HEK293 (cell line): ENCODE data around the gene LKAAEAR1.

Source experiments
- BCL11B ChIP-seq: fragments of 450-650 bp; formaldehyde crosslinking; IDR thresholded peaks from 2 replicates; pipeline ENCODE4 v1.5.1; 2016; ENCODE audit warnings: low read depth, missing biosample characterization, missing genetic modification characterization
- GLIS1 ChIP-seq: fragments of 450-650 bp; formaldehyde crosslinking; IDR thresholded peaks from 2 replicates; pipeline ENCODE4 v1.5.1; 2016; ENCODE audit warnings: missing biosample characterization, missing genetic modification characterization
- KLF8 ChIP-seq: fragments of 450-650 bp; formaldehyde crosslinking; IDR thresholded peaks from 2 replicates; pipeline ENCODE4 v1.5.1; 2016; ENCODE audit warnings: missing biosample characterization, missing genetic modification characterization
- PATZ1 ChIP-seq: fragments of 450-650 bp; formaldehyde crosslinking; IDR thresholded peaks from 2 replicates; pipeline ENCODE4 v1.5.1; 2016; ENCODE audit warnings: missing biosample characterization, missing genetic modification characterization
- PRDM10 ChIP-seq: fragments of 450-650 bp; formaldehyde crosslinking; IDR thresholded peaks from 2 replicates; pipeline ENCODE4 v1.5.1; 2016; ENCODE audit warnings: missing biosample characterization, missing genetic modification characterization
- SCRT1 ChIP-seq: fragments of 450-650 bp; formaldehyde crosslinking; IDR thresholded peaks from 2 replicates; pipeline ENCODE4 v1.5.1; 2016; ENCODE audit warnings: missing biosample characterization, missing genetic modification characterization, borderline replicate concordance
- YY2 ChIP-seq: fragments of 450-650 bp; formaldehyde crosslinking; IDR thresholded peaks from 2 replicates; pipeline ENCODE4 v1.5.1; 2016; ENCODE audit warnings: missing biosample characterization, missing genetic modification characterization
- ZEB2 ChIP-seq: fragments of 450-650 bp; formaldehyde crosslinking; IDR thresholded peaks from 2 replicates; pipeline ENCODE4 v1.5.1; 2016; ENCODE audit warnings: missing biosample characterization, missing genetic modification characterization
- ZNF146 ChIP-seq: fragments of 450-650 bp; formaldehyde crosslinking; IDR thresholded peaks from 2 replicates; pipeline ENCODE4 v1.5.1; 2016; ENCODE audit warnings: missing biosample characterization, missing genetic modification characterization
- ZNF18 ChIP-seq: fragments of 450-650 bp; formaldehyde crosslinking; IDR thresholded peaks from 2 replicates; pipeline ENCODE4 v1.5.1; 2016; ENCODE audit warnings: missing biosample characterization, missing genetic modification characterization
- ZNF37A ChIP-seq: fragments of 450-650 bp; IDR thresholded peaks from 2 replicates; pipeline ENCODE4 v1.5.1; 2018; ENCODE audit warnings: missing biosample characterization, missing genetic modification characterization
- ZNF426 ChIP-seq: fragments of 450-650 bp; formaldehyde crosslinking; IDR thresholded peaks from 2 replicates; pipeline ENCODE4 v1.5.1; 2017; ENCODE audit warnings: missing biosample characterization, missing genetic modification characterization, mild to moderate bottlenecking, inconsistent platforms, moderate library complexity
- ZNF510 ChIP-seq: fragments of 450-650 bp; formaldehyde crosslinking; IDR thresholded peaks from 2 replicates; pipeline ENCODE4 v1.5.1; 2018; ENCODE audit warnings: mild to moderate bottlenecking, missing genetic modification characterization, missing biosample characterization; ENCODE audit not compliant: insufficient replicate concordance
- ZNF548 ChIP-seq: fragments of 450-650 bp; formaldehyde crosslinking; IDR thresholded peaks from 2 replicates; pipeline ENCODE4 v1.5.1; 2016; ENCODE audit warnings: missing biosample characterization, missing genetic modification characterization
- ZNF785 ChIP-seq: fragments of 450-650 bp; formaldehyde crosslinking; IDR thresholded peaks from 2 replicates; pipeline ENCODE4 v1.5.1; 2016; ENCODE audit warnings: missing biosample characterization, missing genetic modification characterization
- ZNF837 ChIP-seq: fragments of 450-650 bp; formaldehyde crosslinking; IDR thresholded peaks from 2 replicates; pipeline ENCODE4 v1.5.1; 2016; ENCODE audit warnings: missing biosample characterization, missing genetic modification characterization
- TF ChIP-seq, protein P1 (sequence below): fragments of 450-650 bp; formaldehyde crosslinking; IDR thresholded peaks from 2 replicates; pipeline ENCODE4 v1.5.1; 2017; ENCODE audit warnings: missing biosample characterization, missing genetic modification characterization
- TF ChIP-seq, protein P2 (sequence below): fragments of 450-650 bp; IDR thresholded peaks from 2 replicates; pipeline ENCODE4 v1.5.1; 2018; ENCODE audit warnings: missing biosample characterization, mild to moderate bottlenecking, missing genetic modification characterization

LKAAEAR1 gene

DNA sequence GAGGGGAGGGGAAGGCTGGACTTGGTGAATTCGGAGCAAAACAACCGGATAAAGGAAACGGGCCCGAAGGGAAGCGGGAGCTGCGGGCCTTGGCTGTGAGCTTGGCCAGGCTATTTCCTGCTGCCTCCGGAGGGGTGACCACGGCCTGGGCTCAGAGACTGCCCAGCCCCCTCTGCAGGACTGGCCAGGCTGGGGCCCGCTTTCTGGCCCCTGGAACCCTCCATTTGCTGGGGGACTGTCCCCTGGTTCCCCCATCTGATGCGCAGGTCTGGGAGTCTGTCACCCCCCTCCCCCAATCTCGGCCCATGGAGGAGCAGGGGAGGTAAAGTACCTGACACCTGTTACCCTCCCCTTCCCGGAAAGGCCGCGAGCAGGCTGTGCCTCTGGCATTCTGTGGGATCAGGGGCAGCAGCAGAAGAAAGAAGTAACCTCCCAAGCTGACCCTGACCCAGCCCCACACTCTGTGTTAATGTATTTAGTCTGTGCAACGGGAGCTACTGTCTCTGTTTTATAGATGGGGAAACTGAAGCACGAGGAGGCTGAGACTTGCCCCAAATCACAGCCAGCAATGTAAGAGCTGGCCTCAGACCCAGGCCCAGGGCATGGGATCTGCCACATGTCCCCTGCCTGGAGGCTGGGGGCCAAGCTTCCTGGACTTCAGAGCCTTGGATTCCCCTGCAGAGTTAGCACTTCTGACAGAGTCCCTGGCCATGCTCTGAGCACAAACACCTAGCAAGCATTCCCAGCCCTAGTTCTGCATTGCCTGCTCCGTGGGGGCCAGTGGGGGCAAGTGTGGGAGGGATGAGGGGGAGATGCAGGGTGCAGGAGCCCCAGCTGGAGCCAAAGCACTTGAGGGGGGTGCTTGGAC lies 44.7 kb downstream of the LKAAEAR1 start (continued):
- TF ChIP-seq, protein P1, sequence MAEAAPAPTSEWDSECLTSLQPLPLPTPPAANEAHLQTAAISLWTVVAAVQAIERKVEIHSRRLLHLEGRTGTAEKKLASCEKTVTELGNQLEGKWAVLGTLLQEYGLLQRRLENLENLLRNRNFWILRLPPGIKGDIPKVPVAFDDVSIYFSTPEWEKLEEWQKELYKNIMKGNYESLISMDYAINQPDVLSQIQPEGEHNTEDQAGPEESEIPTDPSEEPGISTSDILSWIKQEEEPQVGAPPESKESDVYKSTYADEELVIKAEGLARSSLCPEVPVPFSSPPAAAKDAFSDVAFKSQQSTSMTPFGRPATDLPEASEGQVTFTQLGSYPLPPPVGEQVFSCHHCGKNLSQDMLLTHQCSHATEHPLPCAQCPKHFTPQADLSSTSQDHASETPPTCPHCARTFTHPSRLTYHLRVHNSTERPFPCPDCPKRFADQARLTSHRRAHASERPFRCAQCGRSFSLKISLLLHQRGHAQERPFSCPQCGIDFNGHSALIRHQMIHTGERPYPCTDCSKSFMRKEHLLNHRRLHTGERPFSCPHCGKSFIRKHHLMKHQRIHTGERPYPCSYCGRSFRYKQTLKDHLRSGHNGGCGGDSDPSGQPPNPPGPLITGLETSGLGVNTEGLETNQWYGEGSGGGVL (tag by site-specific recombination): no peak
- peak; percentile 85 for TF ChIP-seq GLIS1
- no peak for TF ChIP-seq ZNF18 (tag by site-specific recombination)
- TF ChIP-seq ZNF510 (tag by site-specific recombination): no peak
- TF ChIP-seq ZNF837 (tag by site-specific recombination): no peak
- TF ChIP-seq ZNF37A (tag by site-specific recombination): no peak
- TF ChIP-seq ZNF785: no peak
- no peak for TF ChIP-seq KLF8 (tag by site-specific recombination)
- TF ChIP-seq ZNF548: no peak
- TF ChIP-seq, protein P2, sequence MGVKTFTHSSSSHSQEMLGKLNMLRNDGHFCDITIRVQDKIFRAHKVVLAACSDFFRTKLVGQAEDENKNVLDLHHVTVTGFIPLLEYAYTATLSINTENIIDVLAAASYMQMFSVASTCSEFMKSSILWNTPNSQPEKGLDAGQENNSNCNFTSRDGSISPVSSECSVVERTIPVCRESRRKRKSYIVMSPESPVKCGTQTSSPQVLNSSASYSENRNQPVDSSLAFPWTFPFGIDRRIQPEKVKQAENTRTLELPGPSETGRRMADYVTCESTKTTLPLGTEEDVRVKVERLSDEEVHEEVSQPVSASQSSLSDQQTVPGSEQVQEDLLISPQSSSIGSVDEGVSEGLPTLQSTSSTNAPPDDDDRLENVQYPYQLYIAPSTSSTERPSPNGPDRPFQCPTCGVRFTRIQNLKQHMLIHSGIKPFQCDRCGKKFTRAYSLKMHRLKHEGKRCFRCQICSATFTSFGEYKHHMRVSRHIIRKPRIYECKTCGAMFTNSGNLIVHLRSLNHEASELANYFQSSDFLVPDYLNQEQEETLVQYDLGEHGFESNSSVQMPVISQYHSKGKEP (tag by site-specific recombination): no peak
- TF ChIP-seq SCRT1 (tag by site-specific recombination): peak; percentile 77
- TF ChIP-seq ZNF426 (tag by site-specific recombination): no peak
- no peak for TF ChIP-seq YY2
- 0 out of 2 replicates have a peak, but pooled peaks have one; percentile 24 for TF ChIP-seq PATZ1
- TF ChIP-seq BCL11B (tag by site-specific recombination): no peak
- TF ChIP-seq PRDM10: peak; percentile 57
- TF ChIP-seq ZEB2: 0 out of 2 replicates have a peak, but pooled peaks have one; percentile 7
- no peak for TF ChIP-seq ZNF146 (tag by site-specific recombination)
